ENCODE measurements around the gene NATD1.

Gene NATD1

GRCh38 chr17:21289902-21290571, 36.8 kb upstream of the NATD1 start:
- no peak for DNase-seq (ENCODE audit: low read depth in 2 of 2, low spot score in 1 of 2)

- DNase-seq (ENCODE audit: low read depth in 2 of 2, low spot score in 1 of 2) = no peak
These were observed 36.1 kb upstream of the NATD1 start for GRCh38 chr17:21289175-21289901.

- no peak for DNase-seq (ENCODE audit: low read depth in 2 of 2, low spot score in 1 of 2)
These were observed 35.4 kb upstream of the NATD1 start for GRCh38 chr17:21288571-21289017.

GRCh38 chr17:21287703-21288449, 34.7 kb upstream of the NATD1 start:
- DNase-seq (ENCODE audit: low read depth in 2 of 2, low spot score in 1 of 2) = peak; percentile 94 to 98

- DNase-seq (ENCODE audit: low read depth in 2 of 2, low spot score in 1 of 2) = no peak
These were observed 33.9 kb upstream of the NATD1 start for GRCh38 chr17:21286909-21287702.

- no peak for DNase-seq (ENCODE audit: low read depth in 2 of 2, low spot score in 1 of 2)
These were observed 33.0 kb upstream of the NATD1 start for GRCh38 chr17:21286066-21286770.

GRCh38 chr17:21285164-21286065, 32.2 kb upstream of the NATD1 start:
- no peak for DNase-seq (ENCODE audit: low read depth in 2 of 2, low spot score in 1 of 2)

GRCh38 chr17:21284319-21285163, 31.3 kb upstream of the NATD1 start, which contains the start of gene MAP2K3:
Gene MAP2K3, plus strand, starts transcription at chr17:21284711. Its CDS starts 210 bp downstream, at chr17:21284921.
- DNase-seq (ENCODE audit: low read depth in 2 of 2, low spot score in 1 of 2) = peak; percentile 94 to 97

- no peak for DNase-seq (ENCODE audit: low read depth in 2 of 2, low spot score in 1 of 2)
These were observed 30.5 kb upstream of the NATD1 start for GRCh38 chr17:21283482-21284318.

GRCh38 chr17:21282850-21283249, 29.6 kb upstream of the NATD1 start:
- DNase-seq (ENCODE audit: low read depth in 2 of 2, low spot score in 1 of 2) = no peak

GRCh38 chr17:21282231-21282630, 29.0 kb upstream of the NATD1 start:
- DNase-seq (ENCODE audit: low read depth in 2 of 2, low spot score in 1 of 2) = no peak

GRCh38 chr17:21280081-21280518, 26.9 kb upstream of the NATD1 start:
- peak; percentile 74 to 86 for DNase-seq (ENCODE audit: low read depth in 2 of 2, low spot score in 1 of 2)

- no peak for DNase-seq (ENCODE audit: low read depth in 2 of 2, low spot score in 1 of 2)
These were observed 26.4 kb upstream of the NATD1 start for GRCh38 chr17:21279582-21279981.

GRCh38 chr17:21279198-21279535, 26.0 kb upstream of the NATD1 start:
- DNase-seq (ENCODE audit: low read depth in 2 of 2, low spot score in 1 of 2) = no peak

GRCh38 chr17:21278450-21279197, 25.4 kb upstream of the NATD1 start:
- no peak for DNase-seq (ENCODE audit: low read depth in 2 of 2, low spot score in 1 of 2)

GRCh38 chr17:21277332-21277731, 24.1 kb upstream of the NATD1 start:
- DNase-seq (ENCODE audit: low read depth in 2 of 2, low spot score in 1 of 2) = no peak

- no peak for DNase-seq (ENCODE audit: low read depth in 2 of 2, low spot score in 1 of 2)
These were observed 23.0 kb upstream of the NATD1 start for GRCh38 chr17:21276264-21276588.

Measured in stimulated activated CD8-positive, alpha-beta memory T cell treated with anti-CD3 and anti-CD28 coated beads, Interleukin-4, amount 100 ng/mL, for 4 hours (primary cell).